HG02571 (cell line): ENCODE data around the gene TLE7.

ENCODE experiments used
- ATAC-seq: cut with Tn5 transposase; IDR thresholded peaks from one replicate; pipeline ENCODE4 v1.9.1; 2021; ENCODE audit warnings: mild to moderate bottlenecking, moderate library complexity; ENCODE audit not compliant: unreplicated experiment

The TLE7 gene

DNA sequence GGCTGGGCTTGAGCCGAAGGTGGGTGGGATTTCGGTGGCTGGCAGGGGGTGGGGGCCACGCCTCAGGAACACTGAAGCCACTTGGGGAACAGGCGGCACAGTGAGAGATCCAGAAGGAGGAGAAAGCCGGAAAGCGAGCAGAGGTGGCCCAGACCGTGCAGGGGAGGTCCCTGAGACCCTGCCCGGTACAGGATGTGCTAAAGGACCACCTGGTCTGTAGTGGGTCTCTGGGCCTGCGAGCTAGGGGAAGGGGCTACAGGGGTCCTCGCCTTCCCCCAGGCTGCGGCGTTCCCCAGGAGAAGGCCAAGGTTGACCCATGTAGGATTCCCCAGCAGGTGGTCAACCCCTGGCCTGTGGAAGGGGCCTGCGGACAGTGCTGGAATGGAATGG, at the start of gene TLE7:
TLE7 (minus strand) TSS at position 4 of the 390 bp plus-strand sequence. CDS start 8,730 bp downstream, outside the sequence.
- ATAC-seq = no peak

GRCh38 chr16:71491054-71491453, 49.2 kb upstream of the TLE7 start:
- ATAC-seq = no peak

DNA sequence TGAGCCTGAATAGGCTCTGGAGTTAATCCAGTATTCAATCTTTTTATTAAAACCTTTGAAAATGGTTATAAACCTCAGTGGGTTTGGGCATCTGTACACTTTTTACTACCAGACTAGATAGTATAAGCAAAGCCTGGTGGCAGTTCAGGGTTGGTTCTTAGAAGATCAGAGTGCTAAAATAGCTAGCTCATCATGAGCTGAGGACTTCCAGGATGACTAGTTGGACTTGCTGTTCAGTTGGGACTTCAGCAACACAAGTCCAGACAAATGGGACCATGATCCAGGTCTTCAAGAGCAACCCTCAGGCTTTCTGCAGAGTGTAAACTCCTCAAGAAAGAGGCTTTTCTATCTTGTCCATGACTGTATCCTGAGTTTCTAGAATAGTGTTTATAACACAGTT, 48.5 kb upstream of the TLE7 start:
- no peak for ATAC-seq

DNA sequence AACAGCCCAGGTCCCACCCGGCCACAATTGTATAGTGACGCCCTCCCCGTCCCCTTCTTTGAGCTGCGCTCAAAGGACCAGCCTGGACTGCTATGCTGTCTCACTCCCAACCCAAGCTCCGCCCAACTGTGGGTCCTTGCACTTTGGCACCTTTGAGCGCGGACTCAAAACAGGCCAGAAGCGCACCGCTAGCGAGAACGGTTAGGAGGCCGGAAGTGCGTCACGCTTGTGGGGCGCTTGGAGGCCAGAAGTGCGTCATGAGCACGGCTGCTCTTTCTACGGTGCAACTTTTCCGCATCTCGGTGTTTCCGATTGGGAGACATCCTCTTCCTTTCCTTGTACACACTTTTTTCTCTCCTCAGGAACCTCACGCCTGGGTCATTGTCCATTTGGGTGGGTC, 47.3 kb upstream of the TLE7 start, which contains the start of gene ZNF19:
ZNF19 (minus strand) TSS at position 203 of the 400 bp plus-strand sequence. CDS start 7,210 bp downstream, outside the sequence.
- ATAC-seq = no peak

DNA sequence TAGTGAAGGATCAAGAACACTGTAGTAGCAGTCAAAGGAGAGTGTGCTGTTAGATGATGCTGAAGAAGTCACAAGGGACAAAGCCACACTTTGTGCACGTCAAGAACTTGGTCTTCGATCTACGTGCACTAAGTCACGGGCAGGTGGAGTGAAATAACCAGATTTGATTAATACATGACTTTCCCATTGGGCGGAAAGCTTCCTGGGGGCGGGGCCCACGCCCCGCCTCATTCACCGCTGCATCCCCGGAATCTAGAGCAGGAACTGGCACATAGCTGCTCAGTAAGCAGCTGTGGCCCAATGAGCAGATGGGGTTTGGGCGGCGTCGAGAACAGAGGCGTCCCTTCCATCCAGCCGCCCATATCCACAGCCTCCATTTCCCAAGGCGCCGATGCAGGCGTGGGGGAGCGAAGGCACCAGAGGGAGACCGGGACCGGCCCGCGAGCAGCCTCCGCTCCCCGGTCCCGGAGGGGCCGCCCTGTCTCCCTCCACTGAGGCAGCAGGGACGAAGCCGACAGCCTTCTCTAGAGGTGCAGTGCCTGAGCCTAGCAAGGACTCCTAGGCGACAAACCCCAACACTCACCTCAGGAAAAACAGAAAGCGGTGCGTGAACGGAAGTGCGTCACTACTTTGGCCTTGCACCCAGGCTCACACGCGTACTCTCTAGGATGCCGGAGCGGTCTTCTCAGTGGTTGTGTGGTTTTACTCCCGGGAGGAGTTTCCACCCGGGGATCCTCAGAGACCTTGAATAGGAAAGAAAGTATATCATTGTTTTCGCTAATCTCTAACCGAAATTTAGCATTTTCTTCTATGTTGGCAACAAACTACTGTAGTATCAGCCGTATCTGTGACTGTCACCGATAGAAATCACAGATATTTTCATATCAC, 42.4 kb upstream of the TLE7 start:
- peak; percentile 85 for ATAC-seq

DNA sequence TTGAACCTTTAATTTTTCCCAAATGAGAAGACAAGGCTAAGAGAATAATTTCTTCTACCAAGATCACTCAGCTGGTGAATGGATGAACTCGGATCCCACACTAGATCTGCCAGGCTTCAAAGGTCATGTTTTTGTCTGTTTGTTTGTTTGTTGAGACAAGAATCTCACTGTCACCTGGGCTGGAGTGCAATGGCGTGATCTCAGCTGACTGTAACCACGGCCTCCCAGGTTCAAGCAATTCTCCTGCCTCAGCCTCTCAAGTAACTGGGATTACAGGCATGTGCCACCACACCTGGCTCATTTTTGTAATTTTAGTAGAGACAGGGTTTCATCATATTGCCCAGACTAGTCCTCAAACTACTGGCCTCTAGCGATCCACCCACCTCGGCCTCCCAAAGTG, 40.7 kb upstream of the TLE7 start:
- ATAC-seq = no peak

DNA sequence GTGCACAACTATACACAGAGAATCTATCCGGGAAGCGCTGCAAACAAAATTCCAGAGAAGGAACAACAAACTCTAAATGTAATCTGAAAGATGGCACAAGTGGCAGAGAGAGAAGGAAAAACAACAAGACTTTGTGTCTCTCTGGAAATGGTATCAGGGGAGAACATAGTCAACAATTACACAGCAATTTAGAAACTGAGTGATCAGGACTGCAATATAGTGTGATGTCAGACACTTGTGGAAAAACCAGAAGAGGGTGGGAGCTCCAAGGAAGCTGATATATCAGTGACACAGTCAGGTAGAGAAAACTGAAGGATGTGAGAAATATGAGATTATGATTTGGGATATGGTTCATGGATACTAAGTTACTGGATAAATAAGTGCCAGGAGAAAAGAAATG, 39.1 kb upstream of the TLE7 start:
- ATAC-seq = no peak

GRCh38 chr16:71479420-71479819, 37.6 kb upstream of the TLE7 start:
- ATAC-seq = no peak

GRCh38 chr16:71476457-71477124, 34.7 kb upstream of the TLE7 start:
- no peak for ATAC-seq

DNA sequence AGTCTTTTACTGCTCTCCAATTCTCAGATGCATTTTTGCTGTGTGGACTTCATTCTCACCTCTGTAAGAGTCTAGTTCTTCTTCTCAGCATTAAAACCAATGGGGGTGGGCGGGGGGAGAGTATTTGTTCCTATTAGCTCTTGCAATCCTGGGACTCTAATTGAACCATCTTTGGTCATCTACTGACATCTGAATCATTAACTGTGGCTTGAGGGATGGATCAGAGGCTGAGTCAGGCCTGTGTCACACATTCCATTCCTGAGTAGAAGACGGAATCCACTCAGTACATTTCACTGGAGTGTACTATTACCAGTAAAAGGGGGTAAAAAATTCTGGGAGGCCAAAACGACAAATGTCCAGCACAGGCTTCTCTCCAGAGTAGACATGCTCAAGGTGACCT, 33.0 kb upstream of the TLE7 start:
- ATAC-seq = no peak

- ATAC-seq = no peak
Observed at GRCh38 chr16:71473891-71474290, 32.0 kb upstream of the TLE7 start.

DNA sequence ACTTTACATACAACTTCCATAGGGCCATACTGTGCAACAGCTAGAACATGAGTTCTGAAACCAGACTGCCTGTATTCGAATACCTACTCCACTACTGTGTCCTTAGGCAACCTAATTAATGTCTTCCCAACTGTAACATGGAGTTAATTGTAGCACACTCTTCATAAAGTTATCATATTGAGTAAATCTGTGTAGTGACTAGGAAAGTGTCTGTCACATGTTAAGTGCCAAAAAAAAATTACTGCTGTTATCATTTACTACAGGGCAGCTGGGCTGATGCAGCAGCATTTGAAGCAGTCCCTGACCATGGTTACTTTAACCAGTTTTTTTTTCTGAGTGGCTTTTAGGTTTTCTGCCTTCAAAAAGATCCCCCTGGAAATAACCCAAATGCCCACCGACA, 31.1 kb upstream of the TLE7 start:
- no peak for ATAC-seq

DNA sequence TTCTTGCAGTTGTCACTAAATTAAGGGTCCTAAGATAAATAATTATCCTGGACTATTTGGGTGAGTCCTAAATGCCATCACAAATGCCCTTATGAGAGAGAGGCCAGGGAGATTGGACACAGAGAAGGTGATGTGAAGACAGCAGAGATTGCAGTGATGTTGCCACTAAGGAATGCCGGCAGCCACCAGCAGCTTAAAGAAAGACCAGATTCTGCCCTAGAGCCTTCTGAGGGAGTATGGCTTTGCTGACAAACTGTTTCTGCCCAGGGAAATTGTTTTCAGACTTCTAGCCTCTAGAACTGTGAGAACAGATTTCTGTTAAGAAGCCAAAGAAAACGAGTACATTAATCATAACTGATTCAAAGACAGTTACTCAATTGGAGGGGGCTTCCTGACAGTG, 30.2 kb upstream of the TLE7 start:
- ATAC-seq = no peak

GRCh38 chr16:71467810-71468209, 26.0 kb upstream of the TLE7 start:
- no peak for ATAC-seq

DNA sequence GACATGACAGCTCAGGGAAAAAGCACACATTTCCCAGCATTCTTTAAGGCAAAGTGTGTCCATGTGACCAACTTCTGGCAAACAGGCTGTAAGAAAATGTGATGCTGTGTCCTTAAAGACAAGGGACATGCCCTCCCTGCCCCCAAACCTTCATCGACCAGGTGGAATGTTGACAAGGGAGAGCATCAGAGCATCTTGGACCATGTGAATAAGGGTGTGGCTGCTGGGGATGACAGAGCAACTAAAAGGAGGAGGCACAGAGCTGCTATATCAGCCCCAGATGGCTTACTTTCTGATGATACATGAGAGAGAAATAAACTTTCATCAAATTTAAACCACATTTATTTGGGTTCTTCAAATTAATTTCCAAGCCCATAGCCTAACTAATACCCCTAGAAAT, 22.4 kb upstream of the TLE7 start:
- no peak for ATAC-seq

- ATAC-seq = peak; percentile 96
Observed at GRCh38 chr16:71461686-71462648, 20.1 kb upstream of the TLE7 start, which contains the start of gene ZNF23. TSS of gene ZNF23 (minus strand) at chr16:71462247. CDS start at chr16:71456796, 5,451 bp downstream.

GRCh38 chr16:71460941-71461340, 19.1 kb upstream of the TLE7 start:
- ATAC-seq = no peak

- no peak for ATAC-seq
Observed at GRCh38 chr16:71460236-71460635, 18.4 kb upstream of the TLE7 start.

DNA sequence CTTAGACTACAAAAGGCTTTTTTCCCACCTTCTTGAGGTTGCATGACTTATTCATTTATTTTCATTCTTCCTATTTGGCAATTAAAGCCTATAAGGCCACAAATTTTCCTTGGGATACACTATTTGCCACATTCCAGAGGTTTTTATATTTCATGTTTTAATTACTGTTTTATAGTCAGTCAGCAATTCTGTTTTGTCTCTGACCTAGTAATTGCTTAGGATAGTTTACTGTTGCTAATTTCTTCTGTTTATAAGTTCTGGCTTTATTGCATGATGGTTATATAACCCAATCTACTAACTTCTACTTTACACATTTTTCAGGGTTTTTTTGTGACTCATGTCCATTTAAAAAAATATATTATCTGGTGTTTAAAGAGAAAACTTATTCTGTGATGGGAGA, 17.7 kb upstream of the TLE7 start:
- ATAC-seq = no peak

- no peak for ATAC-seq
Observed at GRCh38 chr16:71456801-71457200, 14.9 kb upstream of the TLE7 start.

GRCh38 chr16:71453036-71453435, 11.2 kb upstream of the TLE7 start:
- ATAC-seq = no peak
